SU-DHL-6 (cell line): ENCODE results near the gene PTPRN2.
"Not testable (repeated sequence)": the region's sequence is repeated elsewhere in the genome, so short reads cannot be mapped to it uniquely, and the experiment has no call there.

Experiments used
- H2AFZ ChIP-seq: fragments of 200-600 bp; sonication (generic); 2 replicates; pipeline ENCODE4 v1.6.1; 2014; ENCODE audit warnings: low read depth, mild to moderate bottlenecking, moderate library complexity, mixed read lengths, antibody characterized with exemption, low read length; ENCODE audit not compliant: severe bottlenecking
- H3F3A ChIP-seq: fragments of 200-600 bp; shearing (Covaris generic); 2 replicates; pipeline ENCODE4 v1.6.0; 2016; ENCODE audit warnings: antibody characterized with exemption, mild to moderate bottlenecking; ENCODE audit not compliant: insufficient read depth
- H3K27ac ChIP-seq: fragments of 200-600 bp; sonication (generic); 2 replicates; pipeline ENCODE4 v1.5.1; 2016; ENCODE audit warnings: low read depth, mild to moderate bottlenecking, low read length, moderate library complexity, mixed read lengths
- H3K27me3 ChIP-seq: fragments of 200-600 bp; sonication (generic), shearing (Covaris generic); 2 replicates; pipeline ENCODE4 v1.6.0; 2014; ENCODE audit warnings: mild to moderate bottlenecking, low read length
- H3K36me3 ChIP-seq: fragments of 200-600 bp; sonication (generic); 2 replicates; pipeline ENCODE4 v1.6.1; 2014; ENCODE audit warnings: mild to moderate bottlenecking, low read length, mixed read lengths
- H3K4me2 ChIP-seq: fragments of 300-600, 200-600 bp; shearing (Covaris generic), sonication (generic); 2 replicates; pipeline ENCODE4 v1.6.0; 2014; ENCODE audit warnings: low read length, low read depth, mild to moderate bottlenecking; ENCODE audit not compliant: poor library complexity, severe bottlenecking
- H3K4me3 ChIP-seq: fragments of 200-600 bp; sonication (generic); 2 replicates; pipeline ENCODE4 v1.5.1; 2014; ENCODE audit warnings: antibody characterized with exemption, low read length, mild to moderate bottlenecking, mixed read lengths; ENCODE audit not compliant: insufficient read depth, poor library complexity, severe bottlenecking
- H3K79me2 ChIP-seq: fragments of 200-600 bp; sonication (generic); 2 replicates; pipeline ENCODE4 v1.6.1; 2014; ENCODE audit warnings: mild to moderate bottlenecking, low read length, moderate library complexity; ENCODE audit not compliant: insufficient read depth
- H3K9ac ChIP-seq: fragments of 200-600 bp; sonication (generic); 2 replicates; pipeline ENCODE4 v1.7.0; 2014; ENCODE audit warnings: mild to moderate bottlenecking, low read length
- H3K9me2 ChIP-seq: fragments of 200-600 bp; sonication (generic); replicated peaks from 2 replicates; pipeline ENCODE4 v1.6.1; 2014; ENCODE audit warnings: low read length; ENCODE audit not compliant: insufficient read depth
- H3K9me3 ChIP-seq: fragments of 200-600 bp; sonication (generic); 2 replicates; pipeline ENCODE4 v1.6.1; 2014; ENCODE audit warnings: low read length, mixed read lengths; ENCODE audit not compliant: insufficient read depth
- H4K20me1 ChIP-seq: fragments of 200-600 bp; sonication (generic); 2 replicates; pipeline ENCODE4 v1.6.1; 2014; ENCODE audit warnings: low read depth, mild to moderate bottlenecking, antibody characterized with exemption, low read length, moderate library complexity, mixed read lengths
- CTCF ChIP-seq: fragments of 200-600 bp; sonication (generic); IDR thresholded peaks from one replicate; pipeline ENCODE4 v1.5.1; 2017; ENCODE audit warnings: antibody characterized with exemption, mild to moderate bottlenecking, low read length, moderate library complexity; ENCODE audit not compliant: insufficient read depth, poor library complexity, severe bottlenecking
- EZH2phosphoT487 ChIP-seq: fragments of 200-600 bp; sonication (generic), shearing (Covaris generic); conservative IDR thresholded peaks from 2 replicates; pipeline ENCODE4 v1.6.1; 2018; ENCODE audit warnings: mild to moderate bottlenecking, antibody characterized with exemption, low read length, moderate library complexity, mixed read lengths

PTPRN2 gene

DNA sequence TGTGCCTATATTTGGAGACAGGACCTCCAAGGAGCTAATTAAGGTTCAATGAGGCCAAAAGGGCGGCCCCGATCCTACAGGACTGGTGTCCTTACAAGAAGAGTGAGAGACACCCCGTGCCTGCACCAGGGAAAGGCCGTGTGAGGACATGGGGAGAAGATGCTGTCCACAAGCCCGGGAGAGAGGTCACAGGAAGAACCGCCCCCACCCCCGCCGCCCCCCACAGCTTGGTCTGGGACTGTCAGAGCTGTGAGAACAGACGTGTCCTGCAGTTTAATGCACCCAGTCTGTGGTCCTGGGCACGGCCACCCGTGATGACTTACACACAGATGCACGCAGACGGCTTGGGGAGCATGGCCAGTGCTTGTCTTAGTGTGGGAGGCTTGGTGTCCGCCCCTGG lies 851.3 kb downstream of the PTPRN2 start:
- no peak overlapping the region for H3K27ac ChIP-seq
- no peak overlapping the region for H3K4me3 ChIP-seq
- H2AFZ ChIP-seq, result no peak overlapping the region
- H3K9me2 ChIP-seq, result no peaks in the 10 kb centered on the region
- H3K27me3 ChIP-seq, result no peaks in the 10 kb centered on the region
- no peaks in the 10 kb centered on the region for H4K20me1 ChIP-seq
- no peaks in the 10 kb centered on the region for H3K36me3 ChIP-seq
- no peaks in the 10 kb centered on the region for H3F3A ChIP-seq
- no peaks in the 10 kb centered on the region for H3K79me2 ChIP-seq
- H3K9ac ChIP-seq, result no peak overlapping the region
- TF ChIP-seq EZH2phosphoT487 (no peak), CTCF (no peak)
- no peak overlapping the region for H3K4me2 ChIP-seq
- H3K9me3 ChIP-seq, result no peaks in the 10 kb centered on the region

DNA sequence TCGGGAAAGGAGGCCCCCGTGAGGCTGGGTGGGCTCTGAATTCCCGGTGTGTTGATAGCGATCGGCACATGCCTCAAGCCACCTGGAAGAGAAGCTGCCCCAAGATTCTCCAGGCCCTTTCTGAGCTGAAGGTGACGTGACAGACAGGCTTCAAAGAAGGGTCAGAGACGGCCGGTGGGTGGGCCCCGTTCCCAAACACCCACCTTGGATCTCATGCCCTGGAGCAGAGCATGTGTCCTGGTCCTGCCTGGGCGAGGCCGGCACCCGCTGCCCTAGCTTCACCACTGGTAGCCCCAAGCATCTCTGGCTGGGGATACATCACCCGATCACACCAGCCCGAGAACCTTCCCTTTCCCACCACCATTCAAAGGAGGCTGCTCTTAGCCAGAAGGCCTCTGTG lies 851.8 kb downstream of the PTPRN2 start:
- TF ChIP-seq CTCF, result no peak
- no peak for TF ChIP-seq EZH2phosphoT487
- no peaks in the 10 kb centered on the region for H3K27me3 ChIP-seq
- no peaks in the 10 kb centered on the region for H4K20me1 ChIP-seq
- no peaks in the 10 kb centered on the region for H3K9me2 ChIP-seq
- no peak overlapping the region for H3K27ac ChIP-seq
- no peaks in the 10 kb centered on the region for H3K79me2 ChIP-seq
- H3K4me3 ChIP-seq, result no peak overlapping the region
- H3K9ac ChIP-seq, result no peak overlapping the region
- H3F3A ChIP-seq, result no peaks in the 10 kb centered on the region
- H3K36me3 ChIP-seq, result no peaks in the 10 kb centered on the region
- no peak overlapping the region for H2AFZ ChIP-seq
- H3K9me3 ChIP-seq, result no peaks in the 10 kb centered on the region
- H3K4me2 ChIP-seq, result no peak overlapping the region

DNA sequence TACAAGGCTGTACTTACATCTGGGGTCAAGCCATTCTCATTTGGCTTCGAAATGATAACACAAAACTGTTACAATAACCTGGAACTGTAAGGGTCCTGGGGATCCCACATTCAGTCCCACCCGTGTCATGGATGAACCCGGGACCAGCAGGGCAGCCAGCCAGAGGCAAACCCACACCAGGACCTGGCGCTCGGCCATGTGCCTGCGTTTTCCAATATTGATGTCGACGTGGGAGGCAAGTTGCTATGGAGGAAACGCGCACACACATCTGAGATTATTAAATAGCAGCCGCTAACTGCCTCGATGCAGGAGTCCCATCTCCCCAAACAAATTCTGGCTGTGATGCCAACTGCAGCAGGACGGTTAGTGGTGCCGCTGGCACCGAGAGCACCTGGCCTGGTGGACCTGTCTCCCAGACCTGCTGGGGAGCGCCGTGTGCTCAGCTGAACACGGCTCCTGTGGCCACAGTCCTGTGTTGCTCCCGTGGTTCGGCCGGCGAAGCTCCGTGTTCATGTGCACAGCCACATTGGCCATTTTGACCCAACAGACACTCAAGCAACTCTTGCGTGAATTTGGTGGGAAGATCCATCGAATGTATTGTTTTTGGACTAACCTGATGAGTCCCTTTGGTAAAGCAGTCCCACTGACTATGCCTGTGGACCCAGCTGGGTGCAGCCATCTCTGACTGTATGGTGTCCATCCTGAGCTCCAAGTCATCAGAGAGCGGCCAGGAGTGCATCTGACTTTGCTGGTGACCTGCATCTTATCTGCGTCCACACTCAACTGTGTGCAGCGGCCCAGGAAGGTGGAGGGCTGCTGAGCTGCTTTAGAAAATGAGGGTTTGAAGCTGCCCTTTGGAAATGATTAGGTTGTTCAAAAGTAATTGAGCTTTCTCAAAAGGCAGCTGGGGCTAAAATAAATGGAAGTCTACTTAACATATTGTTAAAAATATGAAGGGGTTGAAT lies 852.7 kb downstream of the PTPRN2 start:
- H4K20me1 ChIP-seq, result no peaks in the 10 kb centered on the region
- H2AFZ ChIP-seq, result no peak overlapping the region
- no peaks in the 10 kb centered on the region for H3K9me3 ChIP-seq
- H3K36me3 ChIP-seq, result no peaks in the 10 kb centered on the region
- H3K27me3 ChIP-seq, result no peaks in the 10 kb centered on the region
- TF ChIP-seq CTCF (no peak), EZH2phosphoT487 (no peak)
- no peaks in the 10 kb centered on the region for H3F3A ChIP-seq
- H3K27ac ChIP-seq, result no peak overlapping the region
- no peak overlapping the region for H3K4me2 ChIP-seq
- H3K79me2 ChIP-seq, result no peaks in the 10 kb centered on the region
- no peak overlapping the region for H3K9ac ChIP-seq
- H3K9me2 ChIP-seq, result no peaks in the 10 kb centered on the region
- no peak overlapping the region for H3K4me3 ChIP-seq

DNA sequence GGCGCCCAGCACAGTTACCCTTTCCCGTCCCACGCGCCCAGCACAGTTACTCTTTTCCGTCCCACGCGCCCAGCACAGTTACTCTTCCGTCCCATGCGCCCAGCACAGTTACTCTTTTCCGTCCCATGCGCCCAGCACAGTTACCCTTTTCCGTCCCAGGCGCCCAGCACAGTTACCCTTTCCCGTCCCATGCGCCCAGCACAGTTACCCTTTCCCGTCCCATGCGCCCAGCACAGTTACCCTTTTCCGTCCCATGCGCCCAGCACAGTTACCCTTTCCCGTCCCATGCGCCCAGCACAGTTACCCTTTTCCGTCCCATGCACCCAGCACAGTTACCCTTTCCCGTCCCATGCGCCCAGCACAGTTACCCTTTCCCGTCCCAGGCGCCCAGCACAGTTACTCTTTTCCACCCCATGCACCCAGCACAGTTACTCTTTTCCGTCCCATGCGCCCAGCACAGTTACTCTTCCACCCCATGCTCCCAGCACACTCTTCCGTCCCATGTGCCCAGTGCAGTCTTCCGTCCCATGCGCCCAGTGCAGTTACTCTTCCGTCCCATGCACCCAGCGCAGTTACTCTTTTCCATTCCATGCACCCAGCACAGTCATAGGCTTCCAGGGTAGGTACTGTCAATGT lies 853.7 kb downstream of the PTPRN2 start:
- H3K27me3 ChIP-seq, H3K4me3 ChIP-seq, H3K9ac ChIP-seq, H4K20me1 ChIP-seq, H3K9me2 ChIP-seq, H3K27ac ChIP-seq, H3K36me3 ChIP-seq, H3F3A ChIP-seq, H2AFZ ChIP-seq, H3K4me2 ChIP-seq, H3K9me3 ChIP-seq, H3K79me2 ChIP-seq: not testable (repeated sequence)
